Vagina (tissue), 2 donors: Measurements from ENCODE around the gene NTRK3. TPM values are rescaled to one million over a fixed set of nuclear protein-coding genes. Genes with fewer than 3 reads are reported as not detected.

ENCODE experiments used
- DNase-seq, 2 donors: peaks; one replicate each; pipeline ENCODE4 v3.0.0-alpha.2; 2017; ENCODE audit errors: extremely low spot score in 2 of 2
- H3K27ac ChIP-seq: fragments of 200-600 bp; sonication (generic); one replicate; pipeline ENCODE4 v1.5.1; 2019
- H3K27me3 ChIP-seq: fragments of 200-600 bp; sonication (generic); one replicate; pipeline ENCODE4 v1.5.1; 2019
- H3K36me3 ChIP-seq, 2 donors: fragments of 200-600 bp; sonication (generic); one replicate each; pipeline ENCODE4 v1.5.1; 2017 to 2019
- H3K4me1 ChIP-seq: fragments of 200-600 bp; sonication (generic); one replicate; pipeline ENCODE4 v1.5.1; 2019
- H3K4me3 ChIP-seq, 2 donors: fragments of 200-600 bp; sonication (generic); 1 replicate in 1 of 2; 2 replicates in 1 of 2; pipeline ENCODE4 v1.5.1; 2016 to 2019
- H3K9me3 ChIP-seq: fragments of 200-600 bp; sonication (generic); one replicate; pipeline ENCODE4 v1.5.1; 2019
- POLR2A ChIP-seq, 2 donors: fragments of 450-650 bp; IDR thresholded peaks; one replicate each; pipeline ENCODE4 v1.6.1; 2017; ENCODE audit warnings: antibody characterized with exemption in 2 of 2, mild to moderate bottlenecking in 2 of 2, moderate library complexity in 2 of 2
- POLR2AphosphoS5 ChIP-seq, 2 donors: sonication (generic); formaldehyde crosslinking; IDR thresholded peaks; one replicate each; pipeline ENCODE4 v1.9.0; 2017; ENCODE audit warnings: antibody characterized with exemption in 2 of 2, mild to moderate bottlenecking in 2 of 2, low read depth in 1 of 2; ENCODE audit not compliant: insufficient read depth in 1 of 2
- intact Hi-C: fragments of 100-400 bp; cut with DNase I; formaldehyde crosslinking; loops from one replicate; pipeline ENCODE4 v1.15.1; 2023
- total RNA-seq: library from RNA; depleted of rRNA; stranded (reverse); fragments of >200 nt; gene quantifications from one replicate; pipeline ENCODE4 v1.2.3, GENCODE V29; 2016
- TF ChIP-seq, protein P1 (sequence below), 3 experiments: fragments of 450-650 bp in 2 of 3; fragments of 200-600 bp in 1 of 3; sonication (generic) in 1 of 3; IDR thresholded peaks; one replicate each; pipeline ENCODE4 v1.5.1; 2017 to 2019; ENCODE audit warnings: antibody characterized with exemption in 3 of 3, mild to moderate bottlenecking in 2 of 3, moderate library complexity in 2 of 3

NTRK3 gene
- total RNA-seq, 1 donor from 2014 or later, result 4.9 TPM

DNA sequence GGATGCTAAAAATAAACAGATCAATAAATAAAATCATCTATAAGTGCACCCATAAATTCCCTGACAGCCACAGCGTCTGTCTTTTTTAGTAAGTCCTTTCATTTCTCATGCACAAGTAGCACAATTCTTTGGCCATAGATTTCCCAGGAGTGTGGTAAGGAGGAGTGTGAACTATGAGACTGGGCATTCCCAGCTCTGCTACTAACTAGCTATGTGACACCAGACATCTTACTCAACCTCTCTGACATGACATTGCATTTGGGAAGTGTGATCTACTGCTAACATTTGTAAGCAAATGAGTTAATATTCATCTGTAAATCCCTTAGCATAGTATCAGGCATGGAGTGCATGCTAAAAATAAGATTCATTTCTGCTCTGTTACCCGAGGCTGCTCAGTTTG, 301.7 kb downstream of the NTRK3 start:
- H3K36me3 ChIP-seq, result no peaks in the 10 kb centered on the region
- H3K4me3 ChIP-seq, result no peak overlapping the region
- no peak for DNase-seq
- H3K9me3 ChIP-seq, result no peaks in the 10 kb centered on the region
- intact Hi-C loops, result loop anchor here (10.0 kb wide), 1 partner anchor 300 kb away; the partner anchor contains the start of gene NTRK3
- no peaks in the 10 kb centered on the region for H3K27me3 ChIP-seq
- no peak overlapping the region for H3K27ac ChIP-seq
- TF ChIP-seq POLR2AphosphoS5 (IDR thresholded peaks at IDR 0.05; ENCODE audit: insufficient read depth in 1 of 2, low read depth in 1 of 2) (no peak), POLR2A (IDR thresholded peaks at IDR 0.05) (no peak)
- TF ChIP-seq, protein P1, sequence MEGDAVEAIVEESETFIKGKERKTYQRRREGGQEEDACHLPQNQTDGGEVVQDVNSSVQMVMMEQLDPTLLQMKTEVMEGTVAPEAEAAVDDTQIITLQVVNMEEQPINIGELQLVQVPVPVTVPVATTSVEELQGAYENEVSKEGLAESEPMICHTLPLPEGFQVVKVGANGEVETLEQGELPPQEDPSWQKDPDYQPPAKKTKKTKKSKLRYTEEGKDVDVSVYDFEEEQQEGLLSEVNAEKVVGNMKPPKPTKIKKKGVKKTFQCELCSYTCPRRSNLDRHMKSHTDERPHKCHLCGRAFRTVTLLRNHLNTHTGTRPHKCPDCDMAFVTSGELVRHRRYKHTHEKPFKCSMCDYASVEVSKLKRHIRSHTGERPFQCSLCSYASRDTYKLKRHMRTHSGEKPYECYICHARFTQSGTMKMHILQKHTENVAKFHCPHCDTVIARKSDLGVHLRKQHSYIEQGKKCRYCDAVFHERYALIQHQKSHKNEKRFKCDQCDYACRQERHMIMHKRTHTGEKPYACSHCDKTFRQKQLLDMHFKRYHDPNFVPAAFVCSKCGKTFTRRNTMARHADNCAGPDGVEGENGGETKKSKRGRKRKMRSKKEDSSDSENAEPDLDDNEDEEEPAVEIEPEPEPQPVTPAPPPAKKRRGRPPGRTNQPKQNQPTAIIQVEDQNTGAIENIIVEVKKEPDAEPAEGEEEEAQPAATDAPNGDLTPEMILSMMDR (IDR thresholded peaks at IDR 0.05), result no peak
- H3K4me1 ChIP-seq, result peaks cover 5% of the 10 kb centered on the region

DNA sequence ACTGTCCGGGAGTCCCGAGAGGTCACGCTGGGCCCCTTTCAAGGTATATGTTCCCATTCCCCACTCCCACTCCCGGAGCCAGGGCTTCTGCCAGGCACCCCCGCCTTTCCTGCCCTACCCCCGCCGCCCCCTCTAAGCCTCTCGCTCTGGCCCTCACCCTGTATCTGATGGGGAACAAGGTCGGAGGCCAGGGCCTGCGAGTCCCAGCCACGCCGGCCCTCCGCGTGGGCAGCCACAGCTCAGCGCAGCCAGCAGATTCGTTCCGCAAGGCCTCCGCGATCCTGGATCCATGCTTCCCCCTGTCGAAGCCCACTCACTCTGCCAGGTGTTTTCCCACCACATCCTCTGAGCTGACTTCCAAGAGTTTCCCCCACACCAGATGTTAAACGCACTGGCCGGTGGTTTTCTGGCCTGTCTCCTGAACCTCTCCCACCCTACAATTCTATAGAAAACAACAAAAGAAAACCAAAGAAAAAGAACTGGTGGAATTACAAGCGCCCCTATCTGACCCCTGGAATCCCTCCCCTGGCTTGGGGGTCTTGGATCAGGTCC, 303.7 kb downstream of the NTRK3 start:
- intact Hi-C loops, result loop anchor here (10.0 kb wide), 1 partner anchor 302 kb away; the partner anchor contains the start of gene NTRK3
- TF ChIP-seq POLR2A (IDR thresholded peaks at IDR 0.05), result no peak
- TF ChIP-seq, protein P1 (IDR thresholded peaks at IDR 0.05), result no peak
- no peak for TF ChIP-seq POLR2AphosphoS5 (IDR thresholded peaks at IDR 0.05; ENCODE audit: insufficient read depth in 1 of 2, low read depth in 1 of 2)
- peaks cover 18% of the 10 kb centered on the region for H3K4me1 ChIP-seq

DNA sequence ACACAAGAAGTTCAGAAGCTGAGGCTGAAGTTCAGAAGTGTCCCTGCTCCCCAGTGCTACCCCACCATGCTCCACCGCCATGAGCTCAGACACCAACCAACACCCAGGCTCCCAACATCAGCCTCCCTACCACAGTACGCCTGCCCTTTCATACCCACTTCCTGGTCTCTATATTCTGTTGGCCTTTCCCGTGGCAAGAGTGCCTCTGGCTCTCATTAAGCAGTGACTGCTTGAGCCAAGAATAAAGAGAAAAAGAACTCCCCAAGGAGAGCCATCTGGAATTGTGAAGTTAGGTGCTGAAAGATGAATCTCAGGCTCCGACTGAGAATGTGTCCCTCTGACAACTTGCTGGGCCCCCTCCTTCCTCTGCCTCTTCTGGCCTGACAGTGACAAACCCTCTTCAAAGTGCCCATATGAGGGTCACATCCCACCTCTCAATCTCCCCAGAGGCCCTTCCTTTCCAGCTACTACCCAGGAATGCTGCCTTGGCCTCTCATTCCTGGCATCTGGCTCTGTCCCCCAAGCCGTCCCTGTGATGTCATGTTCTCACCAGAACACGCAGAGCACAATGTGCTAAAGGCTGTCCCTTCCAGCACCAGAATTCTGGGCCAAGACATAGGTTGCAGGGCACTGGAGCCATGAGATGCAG, 306.8 kb downstream of the NTRK3 start:
- no peaks in the 10 kb centered on the region for H3K27me3 ChIP-seq
- intact Hi-C loops, result loop anchor here (10.0 kb wide), 1 partner anchor 305 kb away; the partner anchor contains the start of gene NTRK3
- H3K9me3 ChIP-seq, result no peaks in the 10 kb centered on the region
- H3K4me3 ChIP-seq, result no peak overlapping the region
- TF ChIP-seq POLR2A (IDR thresholded peaks at IDR 0.05) (no peak), POLR2AphosphoS5 (IDR thresholded peaks at IDR 0.05; ENCODE audit: insufficient read depth in 1 of 2, low read depth in 1 of 2) (no peak)
- TF ChIP-seq, protein P1 (IDR thresholded peaks at IDR 0.05), result no peak
- peaks cover 18% of the 10 kb centered on the region for H3K4me1 ChIP-seq
- no peak for DNase-seq
- no peaks in the 10 kb centered on the region for H3K36me3 ChIP-seq
- peak overlapping the region; percentile 59 for H3K27ac ChIP-seq

More for the DNA sequence above, 303.7 kb downstream of the NTRK3 start:
- no peaks in the 10 kb centered on the region for H3K9me3 ChIP-seq
- H3K27ac ChIP-seq, result no peak overlapping the region
- H3K36me3 ChIP-seq, result no peaks in the 10 kb centered on the region
- DNase-seq, result no peak
- no peak overlapping the region for H3K4me3 ChIP-seq
- no peaks in the 10 kb centered on the region for H3K27me3 ChIP-seq

DNA sequence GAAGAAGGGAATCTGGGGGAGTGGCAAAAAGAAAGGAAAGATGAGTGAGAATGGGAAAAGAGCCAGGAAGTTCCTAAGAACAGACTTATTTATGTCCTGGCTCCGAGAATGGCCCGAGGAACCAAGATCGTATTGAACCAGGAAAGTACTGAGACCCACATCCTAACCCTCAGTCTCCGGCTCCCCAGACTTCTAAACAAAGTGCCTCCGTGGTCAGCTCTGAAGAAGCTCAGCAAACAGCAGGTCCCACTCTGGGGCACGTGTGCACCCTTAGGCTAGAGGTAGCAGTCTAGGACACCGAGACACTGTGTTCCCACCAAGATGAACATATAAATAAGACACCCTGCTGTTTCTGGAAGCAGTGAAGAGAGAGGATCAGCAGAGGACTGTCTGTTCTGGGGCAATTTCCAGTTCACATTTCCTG, 307.4 kb downstream of the NTRK3 start:
- H3K4me1 ChIP-seq, result peaks cover 18% of the 10 kb centered on the region
- no peaks in the 10 kb centered on the region for H3K27me3 ChIP-seq
- H3K4me3 ChIP-seq, result no peak overlapping the region
- H3K36me3 ChIP-seq, result no peaks in the 10 kb centered on the region
- H3K9me3 ChIP-seq, result no peaks in the 10 kb centered on the region
- TF ChIP-seq POLR2AphosphoS5 (IDR thresholded peaks at IDR 0.05; ENCODE audit: insufficient read depth in 1 of 2, low read depth in 1 of 2) (no peak), POLR2A (IDR thresholded peaks at IDR 0.05) (no peak)
- TF ChIP-seq, protein P1 (IDR thresholded peaks at IDR 0.05), result no peak
- no peak for DNase-seq
- H3K27ac ChIP-seq, result peak overlapping the region; percentile 59
- intact Hi-C loops, result no loop called here

DNA sequence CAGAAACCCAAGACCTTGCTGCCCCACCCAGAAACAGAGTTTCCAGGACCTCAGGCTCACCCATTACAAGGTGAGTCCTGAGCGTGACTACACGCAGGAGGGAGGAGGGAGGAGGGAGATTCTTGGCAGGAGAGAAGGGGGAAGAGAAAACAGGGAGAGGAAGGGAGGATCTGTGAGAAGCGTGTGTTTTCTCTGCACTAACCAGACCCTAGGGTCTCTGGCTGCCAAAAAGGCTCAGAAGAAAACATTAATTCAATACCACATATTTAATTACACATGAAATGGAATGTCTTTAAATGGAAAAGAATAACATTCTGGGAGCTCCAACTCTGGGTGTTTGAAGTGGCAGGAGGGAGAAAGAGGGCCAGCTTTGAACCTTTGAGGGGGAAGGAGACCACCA, 309.0 kb downstream of the NTRK3 start:
- no peaks in the 10 kb centered on the region for H3K9me3 ChIP-seq
- no peaks in the 10 kb centered on the region for H3K36me3 ChIP-seq
- H3K4me3 ChIP-seq, result no peak overlapping the region
- H3K27ac ChIP-seq, result no peak overlapping the region
- no peak for DNase-seq
- peaks cover 18% of the 10 kb centered on the region for H3K4me1 ChIP-seq
- intact Hi-C loops, result no loop called here
- no peak for TF ChIP-seq POLR2AphosphoS5 (IDR thresholded peaks at IDR 0.05; ENCODE audit: insufficient read depth in 1 of 2, low read depth in 1 of 2)
- TF ChIP-seq, protein P1 (IDR thresholded peaks at IDR 0.05), result no peak
- no peak for TF ChIP-seq POLR2A (IDR thresholded peaks at IDR 0.05)
- no peaks in the 10 kb centered on the region for H3K27me3 ChIP-seq
